Skin of body (tissue), 2 donors: Measurements from ENCODE around the gene PAM16. TPM values are rescaled to one million over a fixed set of nuclear protein-coding genes. Genes with fewer than 3 reads are reported as not detected.
A peak's percentile ranks its signal among the peaks of the same experiment; 100 is the strongest.
"Not testable (repeated sequence)": the region's sequence is repeated elsewhere in the genome, so short reads cannot be mapped to it uniquely, and the experiment has no call there.

Source experiments
- DNase-seq: peaks from one replicate; lab custom pipeline; 2025; lab: John Stamatoyannopoulos, UW
- total RNA-seq: library from RNA; depleted of rRNA; stranded (reverse); fragments of >200 nt; gene quantifications from one replicate; pipeline ENCODE4 v1.2.3, GENCODE V29; 2014

The PAM16 gene
- total RNA-seq, 1 donor from 2014 or later: 16.5 TPM

GRCh38 chr16:4353675-4354074 is 2.6 kb upstream of the PAM16 start:
- DNase-seq: no peak

GRCh38 chr16:4352843-4353242 is 1.7 kb upstream of the PAM16 start:
- no peak for DNase-seq

DNA sequence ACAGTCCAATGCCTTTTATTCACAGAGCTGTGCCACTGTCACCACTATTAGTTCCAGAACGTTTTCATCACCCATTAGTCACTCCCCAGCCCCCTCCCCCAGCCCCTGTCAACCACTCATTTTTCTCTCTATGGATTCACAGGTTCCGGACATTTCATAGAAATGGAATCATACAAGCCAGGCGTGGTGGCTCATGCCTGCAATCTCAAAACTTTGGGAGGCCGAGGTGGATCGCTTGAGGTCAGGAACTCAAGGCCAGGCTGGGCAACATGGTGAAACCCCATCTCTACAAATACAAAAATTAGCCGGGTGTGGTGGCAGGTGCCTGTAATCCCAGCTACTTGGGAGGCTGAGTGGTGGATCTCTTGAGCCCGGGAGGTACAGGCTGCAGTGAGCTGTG is 759 bp upstream of the PAM16 start:
- DNase-seq: no peak

- DNase-seq: no peak
Measured at GRCh38 chr16:4350365-4350786, 745 bp downstream of the PAM16 start.

- DNase-seq: no peak
Measured at GRCh38 chr16:4349332-4349731, 1.8 kb downstream of the PAM16 start.

DNA sequence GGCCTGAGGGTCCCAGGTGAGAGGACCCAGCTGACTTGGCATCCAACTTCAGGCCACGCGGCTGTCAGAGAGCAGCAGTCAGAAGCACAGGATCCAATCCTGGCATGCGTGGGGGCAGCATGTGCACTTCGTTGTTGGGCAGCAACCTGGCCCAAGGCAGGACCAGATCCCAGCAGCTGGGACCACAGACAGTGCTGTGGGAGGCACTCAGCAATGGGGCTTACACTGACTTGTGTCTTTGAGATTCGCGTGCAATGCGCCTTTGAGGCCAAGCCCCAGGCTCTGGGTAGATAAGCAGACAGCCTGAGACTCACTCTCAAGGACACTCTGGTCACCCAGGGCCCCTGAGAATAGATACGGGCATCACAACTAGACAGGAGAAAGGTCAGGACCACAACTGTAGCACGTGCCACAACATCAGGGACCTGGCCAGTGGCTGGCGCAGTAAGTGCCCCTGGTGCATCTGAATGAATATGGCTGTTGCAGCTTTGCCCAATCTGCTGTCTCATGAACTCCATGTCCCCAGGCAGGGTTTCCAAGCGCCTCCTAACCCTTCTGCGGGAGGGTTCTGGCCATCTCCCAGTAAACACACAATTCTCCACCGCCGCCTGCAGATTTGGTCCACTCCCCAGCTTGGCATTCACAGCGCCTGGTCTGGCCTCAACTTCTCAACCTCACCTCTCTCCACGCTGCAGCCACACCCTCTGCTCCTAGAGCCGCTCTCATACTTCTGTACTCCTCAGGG is 3.2 kb downstream of the PAM16 start:
- no peak for DNase-seq

DNA sequence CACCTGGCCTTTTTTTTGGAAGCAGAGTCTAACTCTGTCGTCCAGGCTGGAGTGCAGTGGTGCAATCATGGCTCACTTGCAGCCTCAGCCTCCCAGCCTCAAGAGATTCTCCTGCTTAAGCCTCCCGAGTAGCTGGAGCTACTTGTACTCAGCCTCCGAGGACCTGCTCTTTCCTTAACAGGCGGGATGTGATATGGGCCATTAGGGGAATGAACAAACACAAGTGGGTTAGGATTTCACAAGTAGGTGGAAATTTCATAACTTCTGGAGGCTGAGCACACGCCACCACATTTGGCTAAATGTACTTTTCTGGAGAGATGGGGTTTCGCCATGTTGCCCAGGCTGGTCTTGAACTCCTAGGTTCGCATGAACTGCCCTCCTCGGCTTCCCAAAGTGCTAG is 4.1 kb downstream of the PAM16 start:
- DNase-seq: no peak

GRCh38 chr16:4345836-4346781 is 5.0 kb downstream of the PAM16 start:
- DNase-seq: no peak

GRCh38 chr16:4344983-4345835 is 5.9 kb downstream of the PAM16 start:
- DNase-seq: no peak

GRCh38 chr16:4344300-4344982 is 6.7 kb downstream of the PAM16 start:
- not testable (repeated sequence) for DNase-seq

DNA sequence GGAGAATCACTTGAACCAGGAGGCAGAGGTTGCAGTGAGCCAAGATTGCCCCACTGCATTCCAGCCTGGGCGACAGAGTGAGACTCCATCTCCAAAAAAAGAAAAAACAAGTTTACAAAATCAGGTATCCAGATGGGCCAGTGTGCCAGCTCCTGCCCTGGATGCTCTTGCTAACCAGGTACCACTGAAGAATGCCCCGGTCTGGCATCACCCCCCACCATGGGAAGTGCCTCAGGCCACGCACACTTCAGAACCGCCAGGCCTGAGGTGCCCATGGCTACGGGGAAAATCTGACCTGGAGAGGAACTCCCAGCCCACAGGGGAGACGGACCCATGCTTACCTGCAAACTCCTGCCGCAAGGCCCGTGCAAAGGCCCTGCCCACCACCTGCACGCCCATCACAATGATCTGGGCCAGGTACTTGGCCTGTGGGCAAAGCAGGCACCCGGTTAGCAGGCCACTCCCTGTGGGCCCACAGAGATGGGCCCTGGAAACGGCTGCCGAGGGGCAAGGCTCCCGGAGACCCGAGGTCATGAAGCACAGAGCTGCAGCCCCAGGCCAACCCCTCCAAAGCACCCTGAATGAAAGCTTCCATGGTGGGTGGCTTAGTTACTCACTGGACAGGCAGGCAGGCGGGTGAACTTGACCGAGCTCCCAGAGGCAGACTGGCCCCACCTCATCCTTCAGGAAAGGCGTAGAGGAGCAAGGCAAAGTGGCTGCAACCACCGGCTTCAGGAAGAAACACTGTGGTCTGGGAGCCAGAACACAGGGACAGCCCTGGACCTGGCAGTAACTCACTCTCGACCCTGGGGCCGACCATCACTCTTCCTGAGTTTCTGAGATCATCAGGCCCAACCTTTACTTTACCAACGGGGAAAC is 8.0 kb downstream of the PAM16 start:
- DNase-seq: no peak

DNA sequence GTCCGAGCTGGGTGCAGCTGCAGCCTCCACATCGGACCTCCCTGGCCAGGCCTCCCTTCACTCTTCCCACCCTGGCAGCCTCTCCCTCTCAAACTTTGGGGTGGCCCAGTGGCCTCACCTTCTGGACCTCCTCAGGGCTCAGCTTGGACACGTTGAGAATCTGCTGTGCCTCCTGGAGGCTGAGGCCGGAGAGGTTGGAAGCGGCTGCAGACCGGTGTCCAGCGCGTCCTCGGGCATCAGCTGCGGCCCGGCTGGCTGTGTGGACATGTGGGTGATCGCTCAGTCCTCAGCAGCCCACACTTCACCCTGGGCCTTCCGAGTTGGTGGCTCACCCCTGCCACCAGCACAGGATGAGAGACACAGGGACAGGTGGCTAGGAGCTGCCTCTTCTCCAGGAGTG is 9.9 kb downstream of the PAM16 start:
- no peak for DNase-seq

GRCh38 chr16:4340443-4340842 is 10.7 kb downstream of the PAM16 start:
- DNase-seq: no peak

DNA sequence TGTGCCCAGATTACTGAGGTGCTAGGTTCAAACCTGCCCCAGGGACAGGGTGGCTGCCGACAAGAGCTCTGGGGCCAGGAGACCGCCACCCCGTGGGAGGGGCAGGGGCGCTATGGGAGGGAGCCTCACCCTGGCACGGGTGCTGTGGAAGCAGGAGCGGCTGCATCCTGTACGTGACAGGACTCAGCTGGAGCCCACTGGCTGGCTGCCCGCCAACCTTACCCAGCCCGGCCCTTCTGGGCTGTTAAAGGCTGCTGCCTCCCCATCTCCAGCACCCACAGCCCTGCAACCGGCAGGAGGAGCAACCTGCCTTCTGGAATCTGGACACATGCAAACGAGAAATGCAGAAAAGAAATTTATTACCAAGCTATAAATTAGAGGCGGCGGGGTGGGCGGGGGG is 11.2 kb downstream of the PAM16 start:
- peak; percentile 13 for DNase-seq

DNA sequence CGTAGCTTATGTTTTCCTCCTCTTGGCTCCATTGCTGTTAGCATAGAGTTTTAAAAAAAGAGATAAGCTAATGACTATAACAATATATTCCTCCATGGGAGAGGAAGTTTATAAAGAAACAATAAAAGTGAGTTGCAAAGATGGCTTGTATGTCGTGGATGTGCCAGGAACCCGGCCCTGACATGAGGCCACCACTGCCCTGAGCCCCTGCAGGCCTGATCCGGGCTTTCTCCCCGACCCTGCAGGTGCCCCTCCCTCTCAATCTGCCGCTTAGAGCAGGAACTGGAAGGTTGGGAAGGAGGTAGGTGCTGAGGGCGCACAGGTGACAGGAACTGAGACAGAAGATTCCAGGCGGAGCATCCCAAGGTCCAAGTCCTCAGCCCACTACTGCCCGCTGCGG is 11.7 kb downstream of the PAM16 start:
- DNase-seq: no peak

GRCh38 chr16:4338712-4339299 is 12.3 kb downstream of the PAM16 start:
- no peak for DNase-seq

- DNase-seq: no peak
Measured at GRCh38 chr16:4338125-4338582, 13.0 kb downstream of the PAM16 start.

- DNase-seq: no peak
Measured at GRCh38 chr16:4337540-4338088, 13.5 kb downstream of the PAM16 start.
